ENCODE measurements around the gene LAT.
"Not testable (repeated sequence)": the region's sequence is repeated elsewhere in the genome, so short reads cannot be mapped to it uniquely, and the experiment has no call there.

LAT gene, protein sequence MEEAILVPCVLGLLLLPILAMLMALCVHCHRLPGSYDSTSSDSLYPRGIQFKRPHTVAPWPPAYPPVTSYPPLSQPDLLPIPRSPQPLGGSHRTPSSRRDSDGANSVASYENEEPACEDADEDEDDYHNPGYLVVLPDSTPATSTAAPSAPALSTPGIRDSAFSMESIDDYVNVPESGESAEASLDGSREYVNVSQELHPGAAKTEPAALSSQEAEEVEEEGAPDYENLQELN

DNA sequence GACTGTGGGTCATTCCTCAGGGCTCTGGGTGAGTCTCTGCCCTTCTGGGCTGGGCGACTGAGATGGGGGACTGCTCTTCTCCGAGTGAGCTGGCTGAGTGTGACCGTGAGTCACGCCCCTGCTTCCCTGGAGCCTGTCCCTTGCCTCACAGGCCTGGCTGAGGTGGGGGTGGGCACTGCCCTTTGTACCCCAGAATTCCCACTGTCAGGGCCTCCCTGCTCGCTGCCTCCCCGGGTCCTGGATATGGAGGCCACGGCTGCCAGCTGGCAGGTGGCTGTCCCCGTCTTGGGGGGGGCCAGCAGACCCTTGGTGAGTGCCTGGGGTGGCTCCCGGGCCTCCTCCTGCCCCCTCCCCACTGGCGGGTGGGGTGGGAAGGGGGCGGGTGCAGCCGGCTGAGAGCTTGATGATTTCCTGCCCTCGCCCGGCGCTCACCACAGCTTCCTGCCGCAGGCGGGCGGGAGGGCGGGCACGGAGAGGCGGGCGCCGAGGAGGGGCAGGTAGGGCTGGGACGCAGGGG, at the start of gene LAT:
LAT (plus strand) TSS at position 434 of the 517 bp plus-strand sequence. CDS start 366 bp downstream, outside the sequence.
- in situ Hi-C loops (cut with HindIII; ENCODE audit: low sequenced_read_pairs), result no loop called here

DNA sequence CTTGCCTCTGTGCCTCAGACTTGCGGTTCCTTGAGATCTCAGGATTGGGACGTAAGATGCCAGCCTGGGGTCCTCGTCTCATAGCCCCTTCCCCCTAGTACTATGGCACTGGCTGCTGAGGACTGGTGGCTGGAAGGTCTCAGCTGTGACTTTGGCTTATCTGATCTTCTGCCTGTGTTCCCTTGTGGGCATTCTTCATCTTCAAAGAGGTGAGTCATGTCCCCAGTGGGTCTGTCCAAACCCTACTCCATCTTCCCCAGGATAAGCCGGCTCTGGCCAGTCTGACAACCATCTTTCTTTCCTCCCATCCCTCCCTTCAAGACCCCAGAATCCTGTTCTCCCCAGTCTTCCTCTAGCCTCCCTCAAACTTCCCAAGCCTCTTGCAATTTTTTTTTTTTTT, 49.5 kb upstream of the LAT start:
- in situ Hi-C loops (cut with HindIII; ENCODE audit: low sequenced_read_pairs), result no loop called here

DNA sequence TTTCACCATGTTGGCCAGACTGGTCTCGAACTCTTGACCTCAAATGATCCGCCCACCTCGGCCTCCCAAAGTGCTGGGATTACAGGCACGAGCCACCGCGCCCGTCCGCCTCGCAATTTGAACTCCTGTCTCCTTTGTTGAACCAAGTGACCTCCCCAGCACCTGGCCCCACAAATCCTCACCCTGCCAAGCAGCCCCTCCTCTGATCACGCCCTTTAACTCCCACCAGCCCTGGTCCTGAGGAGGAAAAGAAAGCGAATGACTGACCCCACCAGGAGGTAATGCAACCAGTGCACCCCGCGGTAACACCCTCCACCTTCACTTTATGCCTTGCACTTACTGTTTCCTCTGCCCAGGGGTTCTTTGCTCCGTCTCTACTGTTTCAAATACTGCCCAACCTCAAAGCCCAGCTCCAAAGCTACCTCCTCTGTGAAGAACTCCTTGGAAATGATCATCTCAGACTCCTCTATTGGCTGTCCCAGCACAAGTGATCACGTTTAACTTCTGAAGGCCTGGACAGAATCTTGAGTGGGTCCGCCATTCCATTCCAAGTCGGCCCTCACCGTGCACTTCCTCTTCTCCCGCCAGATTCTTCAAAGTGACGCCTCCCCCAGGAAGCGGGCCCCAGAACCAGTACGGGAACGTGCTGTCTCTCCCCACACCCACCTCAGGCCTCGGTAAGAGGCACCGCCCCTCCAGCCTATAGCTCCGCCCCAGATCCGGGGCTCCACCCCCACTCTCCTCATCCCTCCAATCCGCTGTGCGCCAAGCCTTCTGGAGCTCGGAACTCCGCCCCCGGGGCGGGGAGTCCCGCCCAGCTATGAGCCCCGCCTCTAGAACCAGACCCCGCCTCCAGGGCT, 48.7 kb upstream of the LAT start:
- in situ Hi-C loops (cut with HindIII; ENCODE audit: low sequenced_read_pairs), result no loop called here

DNA sequence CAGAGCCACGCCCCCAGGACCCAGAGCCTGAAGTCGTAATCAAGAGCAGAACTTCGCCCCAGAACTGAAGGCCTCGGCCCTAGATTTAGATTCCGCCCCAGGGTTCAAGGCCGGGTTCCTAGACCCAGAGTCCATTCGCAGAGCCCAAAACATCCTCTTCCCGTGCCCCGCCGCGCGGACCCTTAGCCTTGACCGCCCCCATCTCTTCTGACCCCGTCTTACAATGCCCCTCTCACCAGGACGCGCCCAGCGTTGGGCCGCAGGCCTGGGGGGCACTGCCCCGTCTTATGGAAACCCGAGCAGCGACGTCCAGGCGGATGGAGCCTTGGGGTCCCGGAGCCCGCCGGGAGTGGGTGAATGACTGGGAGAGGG, 48.1 kb upstream of the LAT start:
- in situ Hi-C loops (cut with HindIII; ENCODE audit: low sequenced_read_pairs), result no loop called here

DNA sequence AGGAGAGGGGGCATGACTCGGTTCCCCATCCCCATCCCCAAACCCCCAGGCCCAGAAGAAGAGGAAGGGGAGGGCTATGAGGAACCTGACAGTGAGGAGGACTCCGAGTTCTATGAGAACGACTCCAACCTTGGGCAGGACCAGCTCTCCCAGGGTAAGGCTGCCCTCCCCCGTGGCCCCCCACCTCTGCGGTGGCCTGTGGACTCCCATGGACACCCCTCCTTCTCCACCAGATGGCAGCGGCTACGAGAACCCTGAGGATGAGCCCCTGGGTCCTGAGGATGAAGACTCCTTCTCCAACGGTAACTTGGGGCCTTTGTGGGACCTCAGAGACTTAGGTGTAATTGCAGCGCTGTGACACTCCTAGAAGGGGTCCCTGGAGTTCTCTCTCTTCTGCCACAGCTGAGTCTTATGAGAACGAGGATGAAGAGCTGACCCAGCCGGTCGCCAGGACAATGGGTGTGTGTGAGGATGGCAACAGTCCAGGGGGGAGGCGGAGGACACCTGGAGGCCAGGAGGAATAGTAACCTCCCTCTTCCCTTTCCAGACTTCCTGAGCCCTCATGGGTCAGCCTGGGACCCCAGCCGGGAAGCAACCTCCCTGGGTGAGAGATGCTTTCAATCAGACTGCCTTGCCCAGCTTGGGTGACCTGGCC, 47.5 kb upstream of the LAT start:
- in situ Hi-C loops (cut with HindIII; ENCODE audit: low sequenced_read_pairs), result no loop called here

DNA sequence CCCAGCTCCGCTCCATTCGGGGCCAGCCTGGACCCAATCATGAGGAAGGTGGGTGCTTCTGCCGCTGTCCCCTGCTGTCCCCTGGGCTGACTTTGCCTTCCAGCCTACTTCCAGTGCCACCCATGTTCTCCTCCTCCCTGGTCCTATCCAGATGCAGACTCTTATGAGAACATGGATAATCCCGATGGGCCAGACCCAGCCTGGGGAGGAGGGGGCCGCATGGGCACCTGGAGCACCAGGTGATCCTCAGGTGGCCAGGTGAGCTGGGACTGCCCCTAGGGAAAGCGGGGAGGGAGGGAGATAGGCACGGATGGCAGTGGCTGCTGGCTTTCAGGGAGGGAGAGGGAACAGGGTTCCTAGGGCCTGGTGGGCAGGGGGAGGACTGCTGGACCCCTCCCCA, 46.1 kb upstream of the LAT start:
- in situ Hi-C loops (cut with HindIII; ENCODE audit: low sequenced_read_pairs), result no loop called here

DNA sequence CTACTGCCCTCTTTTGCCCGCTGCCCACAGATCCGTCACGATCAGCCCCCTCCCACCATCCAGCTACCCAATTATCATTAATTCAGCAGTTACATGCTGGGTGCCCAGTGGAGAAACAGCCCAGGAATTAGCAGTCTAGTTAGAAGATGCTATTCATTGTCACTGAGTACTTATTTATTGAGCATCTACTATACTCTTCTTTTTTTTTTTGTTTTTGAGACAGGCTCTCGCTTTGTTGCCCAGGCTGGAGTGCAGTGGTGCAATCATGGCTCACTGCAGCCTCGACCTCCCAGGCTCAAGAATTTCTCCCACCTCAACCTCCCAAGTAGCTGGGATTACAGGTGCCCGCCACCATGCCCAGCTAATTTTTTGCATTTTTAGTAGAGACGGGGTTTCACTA, 45.0 kb upstream of the LAT start:
- in situ Hi-C loops (cut with HindIII; ENCODE audit: low sequenced_read_pairs), result not testable (repeated sequence)

DNA sequence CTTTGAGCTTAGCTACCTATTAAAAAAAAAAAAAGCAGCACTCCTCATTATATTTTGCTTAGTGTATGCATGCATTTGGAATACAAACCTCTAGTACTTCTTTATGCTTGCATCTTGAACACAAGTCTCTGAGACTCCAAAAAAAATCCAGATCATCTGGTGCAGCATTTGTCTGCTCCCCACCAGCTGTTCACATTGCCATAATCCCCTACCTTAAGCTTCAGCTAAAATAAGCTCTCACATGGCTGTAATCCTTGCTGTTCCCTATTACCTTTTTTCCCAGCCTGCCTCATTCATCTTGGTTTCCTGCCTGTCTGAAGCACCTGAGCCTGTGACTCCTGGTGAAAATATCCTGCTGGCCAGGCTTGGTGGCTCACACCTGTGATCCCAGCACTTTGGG, 41.6 kb upstream of the LAT start:
- in situ Hi-C loops (cut with HindIII; ENCODE audit: low sequenced_read_pairs), result no loop called here

DNA sequence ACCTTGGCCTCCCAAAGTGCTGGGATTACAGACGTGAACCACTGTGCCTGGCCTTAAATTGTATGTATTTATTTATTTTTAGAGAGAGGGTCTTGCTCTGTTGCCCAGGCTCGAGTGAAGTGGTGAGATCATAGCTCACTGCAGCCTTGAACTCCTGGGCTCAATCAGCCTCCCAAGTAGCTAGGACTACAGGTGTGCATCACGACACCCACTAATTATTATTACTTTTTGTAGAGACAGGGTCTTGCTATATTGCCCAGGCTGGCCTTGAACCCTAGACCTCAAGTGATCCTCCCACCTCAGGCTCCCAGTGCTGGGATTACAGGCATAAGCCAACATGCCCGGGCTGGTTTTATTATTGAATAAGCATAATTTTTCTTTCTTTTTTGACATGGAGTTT, 38.2 kb upstream of the LAT start:
- in situ Hi-C loops (cut with HindIII; ENCODE audit: low sequenced_read_pairs), result no loop called here

DNA sequence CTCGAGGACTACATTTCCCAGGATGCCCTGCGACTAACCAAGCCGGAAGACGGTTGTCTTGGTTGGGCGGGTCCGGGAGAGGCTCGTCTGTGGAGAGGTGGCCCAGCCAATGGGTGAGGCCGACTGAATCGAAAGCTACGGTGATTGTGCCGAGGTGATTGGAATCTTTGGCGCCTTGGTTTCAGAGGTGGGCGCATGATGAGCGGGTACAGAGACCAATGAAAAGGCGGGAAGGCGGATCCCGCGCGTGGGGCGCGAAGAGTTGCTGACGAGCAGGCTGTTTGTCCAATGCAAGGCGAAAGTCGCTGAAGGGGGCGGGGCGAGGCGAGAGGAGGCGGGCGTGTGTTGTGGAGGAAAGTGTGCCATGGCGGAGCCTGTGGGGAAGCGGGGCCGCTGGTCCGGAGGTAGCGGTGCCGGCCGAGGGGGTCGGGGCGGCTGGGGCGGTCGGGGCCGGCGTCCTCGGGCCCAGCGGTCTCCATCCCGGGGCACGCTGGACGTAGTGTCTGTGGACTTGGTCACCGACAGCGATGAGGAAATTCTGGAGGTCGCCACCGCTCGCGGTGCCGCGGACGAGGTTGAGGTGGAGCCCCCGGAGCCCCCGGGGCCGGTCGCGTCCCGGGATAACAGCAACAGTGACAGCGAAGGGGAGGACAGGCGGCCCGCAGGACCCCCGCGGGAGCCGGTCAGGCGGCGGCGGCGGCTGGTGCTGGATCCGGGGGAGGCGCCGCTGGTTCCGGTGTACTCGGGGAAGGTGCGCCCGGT, 34.0 kb upstream of the LAT start, which contains the start of gene NFATC2IP:
NFATC2IP (plus strand) TSS at position 290 of the 762 bp plus-strand sequence; CDS start at position 365, 75 bp downstream.
- in situ Hi-C loops (cut with HindIII; ENCODE audit: low sequenced_read_pairs), result no loop called here

DNA sequence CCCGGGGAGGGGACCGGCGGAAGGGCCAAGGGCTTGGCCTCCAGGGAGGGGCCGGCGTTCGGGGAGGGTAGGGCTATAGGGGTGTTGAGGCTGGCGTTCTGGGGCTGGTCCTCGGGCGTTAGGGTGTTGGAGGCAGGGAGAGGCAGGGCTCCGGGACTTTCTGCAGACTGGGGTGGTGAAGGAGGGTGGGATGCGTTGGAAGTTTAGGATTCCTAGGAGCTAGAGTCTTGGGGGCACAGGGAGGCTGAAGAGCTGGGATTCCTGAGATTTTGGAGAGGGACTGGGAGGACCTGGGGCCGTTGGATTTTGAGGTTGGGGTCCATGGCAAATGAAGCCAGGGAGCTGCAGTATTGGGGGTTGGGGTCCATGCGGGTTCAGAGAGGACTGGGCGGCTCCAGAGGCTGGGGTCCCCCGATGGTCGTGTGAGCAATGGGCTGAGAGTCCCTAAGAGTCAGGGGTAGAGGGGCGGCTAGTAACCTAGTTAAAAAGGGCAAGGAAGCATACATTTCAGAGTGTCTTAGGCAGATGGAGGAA, 33.4 kb upstream of the LAT start:
- in situ Hi-C loops (cut with HindIII; ENCODE audit: low sequenced_read_pairs), result no loop called here

DNA sequence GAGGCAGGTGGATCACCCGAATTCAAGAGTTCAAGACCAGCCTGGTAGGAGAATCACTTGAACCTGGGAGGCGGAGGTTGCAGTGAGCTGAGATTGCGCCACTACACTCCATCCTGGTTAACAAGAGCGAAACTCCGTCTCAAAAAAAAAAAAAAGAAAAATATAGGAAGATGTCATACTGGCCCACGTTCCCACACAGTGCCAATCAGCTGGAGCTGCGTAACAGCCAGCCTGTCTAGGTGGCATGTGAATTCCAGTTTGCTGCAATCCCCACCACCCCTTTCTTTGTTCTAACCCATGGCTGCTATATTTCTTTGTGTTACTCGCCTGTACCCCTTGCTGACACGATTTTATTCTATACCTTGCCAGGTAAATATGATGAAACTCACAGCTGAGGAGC, 26.6 kb upstream of the LAT start:
- in situ Hi-C loops (cut with HindIII; ENCODE audit: low sequenced_read_pairs), result no loop called here

DNA sequence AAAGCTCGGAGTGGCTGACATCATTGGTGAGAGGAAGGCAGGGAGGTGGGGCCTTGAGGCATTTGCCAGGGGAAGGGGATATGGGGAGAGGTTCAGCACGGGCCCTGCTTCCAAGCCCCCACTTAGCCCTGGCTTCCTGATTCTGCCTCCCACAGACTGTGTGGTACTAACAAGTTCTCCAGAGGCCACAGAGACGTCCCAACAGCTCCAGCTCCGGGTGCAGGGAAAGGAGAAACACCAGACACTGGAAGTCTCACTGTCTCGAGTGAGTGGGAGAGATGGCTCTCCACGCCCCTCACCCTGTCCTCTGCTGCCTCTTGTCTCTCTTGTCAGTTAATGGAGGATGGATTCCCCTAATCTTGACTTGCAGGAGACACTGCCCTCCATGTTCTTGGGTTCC, 26.0 kb upstream of the LAT start:
- in situ Hi-C loops (cut with HindIII; ENCODE audit: low sequenced_read_pairs), result no loop called here

DNA sequence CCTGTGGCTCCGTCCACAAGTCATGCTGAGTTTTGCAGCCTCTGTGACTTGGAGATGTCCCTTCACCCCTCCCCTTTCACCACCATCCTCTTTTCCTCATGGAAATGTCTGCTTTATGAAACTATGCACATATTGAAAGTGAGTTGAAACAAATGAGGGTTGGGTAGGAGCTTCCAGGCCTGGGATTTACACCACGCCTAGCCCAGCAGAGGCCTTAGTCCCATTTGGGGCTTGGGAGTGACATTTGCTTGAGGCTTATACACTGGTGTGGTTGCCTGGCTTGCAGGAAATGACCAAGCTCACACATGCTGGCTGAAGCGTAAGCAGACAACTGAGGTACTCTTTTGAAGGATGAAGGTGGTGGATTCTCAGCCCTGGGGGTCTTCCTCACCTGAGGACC, 20.8 kb upstream of the LAT start:
- in situ Hi-C loops (cut with HindIII; ENCODE audit: low sequenced_read_pairs), result loop anchor here (5.0 kb wide), 1 partner anchor 87 kb away; the partner anchor contains the start of gene ATP2A1

DNA sequence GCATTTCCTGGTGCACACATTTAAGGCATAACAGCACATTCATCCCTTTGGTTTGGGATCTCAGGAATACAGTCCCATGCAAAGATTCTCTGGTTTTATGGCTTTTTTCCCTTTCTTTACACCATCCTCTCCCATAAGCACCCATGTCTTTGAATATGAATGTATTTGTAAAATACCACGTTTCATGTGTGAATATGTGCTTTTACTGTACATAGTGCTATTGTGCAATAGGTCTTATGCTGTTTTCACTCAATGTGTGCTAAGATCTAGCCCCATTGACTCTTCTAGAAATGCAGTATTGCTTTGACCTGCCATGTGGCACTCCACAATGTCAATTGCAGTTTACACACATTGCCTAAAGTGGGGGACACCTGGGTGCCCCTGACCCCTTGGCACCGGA, 20.4 kb upstream of the LAT start:
- in situ Hi-C loops (cut with HindIII; ENCODE audit: low sequenced_read_pairs), result loop anchor here (5.0 kb wide), 1 partner anchor 87 kb away; the partner anchor contains the start of gene ATP2A1

DNA sequence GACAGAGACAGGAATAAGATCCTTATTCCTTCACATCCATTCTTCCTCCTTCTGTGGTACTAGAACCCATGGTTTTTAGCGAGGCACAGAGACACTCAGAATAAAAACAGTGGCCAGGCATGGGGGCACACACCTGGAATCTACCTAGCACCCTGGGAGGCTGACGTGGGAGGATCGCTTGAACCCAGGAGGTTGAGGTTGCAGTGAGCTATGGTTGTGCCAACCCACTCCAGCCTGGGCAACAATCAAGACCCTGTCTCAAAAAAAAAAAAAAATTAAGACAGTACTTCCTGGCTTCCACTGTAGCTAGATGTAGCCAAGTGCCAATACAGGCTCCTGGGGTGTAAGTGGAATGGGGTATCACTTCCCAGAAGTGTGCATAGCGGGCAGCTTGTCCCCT, 17.7 kb upstream of the LAT start:
- in situ Hi-C loops (cut with HindIII; ENCODE audit: low sequenced_read_pairs), result no loop called here

DNA sequence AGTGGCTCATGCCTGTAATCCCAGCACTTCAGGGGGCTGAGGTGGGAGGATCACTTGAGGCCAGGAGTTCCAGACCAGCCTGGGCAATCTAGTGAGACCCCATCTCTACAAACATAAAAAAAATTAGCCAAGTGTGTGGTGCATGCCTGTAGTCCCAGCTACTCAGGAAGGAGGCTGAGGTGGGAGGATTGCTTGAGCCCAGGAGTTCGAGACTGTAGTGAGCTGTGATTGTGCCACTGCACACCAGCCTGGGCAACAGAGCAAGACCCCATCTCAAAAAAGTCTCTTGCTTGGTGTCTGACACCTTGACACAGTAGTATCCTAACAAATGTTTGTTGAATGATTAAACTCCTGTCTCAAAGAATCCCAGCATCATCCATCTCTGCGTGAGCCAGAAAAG, 15.2 kb upstream of the LAT start:
- in situ Hi-C loops (cut with HindIII; ENCODE audit: low sequenced_read_pairs), result not testable (repeated sequence)

DNA sequence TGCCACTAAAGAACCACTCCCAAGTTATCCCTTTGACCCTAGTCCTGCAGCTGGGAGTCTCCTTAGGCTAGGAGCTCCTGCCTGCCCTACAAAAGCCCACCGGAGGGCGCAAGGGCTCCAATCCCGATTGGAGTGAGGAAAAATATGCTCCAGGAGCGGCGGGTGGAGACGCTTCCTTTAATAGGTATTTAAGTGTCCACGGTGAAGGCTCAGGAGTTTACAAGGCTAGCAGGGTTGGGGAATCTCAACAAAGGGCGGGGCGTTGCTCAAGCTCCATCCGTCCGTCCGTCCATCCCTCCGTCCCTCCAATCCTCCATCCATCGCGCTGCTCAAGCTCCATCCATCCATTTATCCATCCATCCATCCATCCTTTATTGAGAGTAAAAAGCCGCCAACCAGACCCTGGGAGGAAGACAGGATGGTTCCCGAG, 10.8 kb upstream of the LAT start:
- in situ Hi-C loops (cut with HindIII; ENCODE audit: low sequenced_read_pairs), result no loop called here

DNA sequence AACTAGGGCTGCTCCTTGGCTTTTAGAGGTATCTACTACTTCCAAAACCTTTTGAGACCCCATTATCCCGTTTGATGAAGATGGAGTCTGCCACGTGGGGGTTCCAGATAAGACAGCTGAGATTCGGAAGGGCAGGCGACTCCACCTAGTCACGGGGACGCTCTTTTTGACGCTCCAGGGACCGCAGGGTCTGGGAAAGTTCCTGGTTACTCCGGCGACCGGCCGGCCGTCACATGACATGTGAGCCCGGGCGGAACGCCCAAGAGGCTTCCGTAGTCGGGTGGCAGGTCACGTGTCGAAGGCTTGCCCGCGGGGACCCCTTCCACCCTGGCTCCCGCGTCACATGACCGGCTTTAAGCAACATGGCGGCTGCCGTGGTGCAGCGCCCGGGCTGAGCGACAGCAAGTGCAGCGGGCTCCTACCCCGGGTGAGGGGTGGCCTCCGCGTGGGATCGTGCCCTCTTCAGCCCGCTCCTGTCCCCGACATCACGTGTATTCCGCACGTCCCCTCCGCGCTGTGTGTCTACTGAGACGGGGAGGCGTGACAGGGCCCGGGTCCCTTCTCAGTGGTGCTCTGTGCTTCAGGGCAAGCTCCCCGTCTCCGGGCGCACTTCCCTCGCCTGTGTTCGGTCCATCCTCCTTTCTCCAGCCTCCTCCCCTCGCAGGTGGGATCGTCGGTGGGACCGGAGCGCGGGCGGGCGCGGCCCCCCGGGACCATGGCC, 10.3 kb upstream of the LAT start, which contains the start of gene SPNS1:
SPNS1 (plus strand) TSS at position 342 of the 721 bp plus-strand sequence; CDS start at position 716, 374 bp downstream.
- in situ Hi-C loops (cut with HindIII; ENCODE audit: low sequenced_read_pairs), result no loop called here

DNA sequence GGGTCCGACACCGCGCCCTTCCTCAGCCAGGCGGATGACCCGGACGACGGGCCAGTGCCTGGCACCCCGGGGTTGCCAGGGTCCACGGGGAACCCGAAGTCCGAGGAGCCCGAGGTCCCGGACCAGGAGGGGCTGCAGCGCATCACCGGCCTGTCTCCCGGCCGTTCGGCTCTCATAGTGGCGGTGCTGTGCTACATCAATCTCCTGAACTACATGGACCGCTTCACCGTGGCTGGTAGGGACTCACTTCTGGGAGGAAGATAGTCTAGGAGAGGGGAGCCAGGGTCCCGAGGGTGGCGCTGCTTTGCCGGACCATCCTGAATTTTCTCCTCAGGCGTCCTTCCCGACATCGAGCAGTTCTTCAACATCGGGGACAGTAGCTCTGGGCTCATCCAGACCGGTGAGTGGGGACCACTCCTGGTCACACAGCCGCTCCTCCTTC, 9.7 kb upstream of the LAT start:
- in situ Hi-C loops (cut with HindIII; ENCODE audit: low sequenced_read_pairs), result no loop called here
